ENCODE data around the gene STRN. TPM values are rescaled to one million over a fixed set of nuclear protein-coding genes. Genes with fewer than 3 reads are reported as not detected.

The STRN gene
- total and polyA plus RNA-seq, 2 of the 13 experiments (the other 11 are each of a cell fraction or from before 2014, with no cell fraction given) = 10.4 to 19.3 TPM

GRCh38 chr2:36843838-36844237 lies 122.5 kb downstream of the STRN start:
- Histone ChIP-seq H3K9ac (ENCODE audit: insufficient read depth, low read depth, low read length) (no peak overlapping the region), H3K4me1 (ENCODE audit: insufficient read depth, low read length) (no peaks in the 10 kb centered on the region), H3K36me3 (replicated peaks in 1 of 2; ENCODE audit: control insufficient read depth in 1 of 2, insufficient read depth in 2 of 2, low read length in 2 of 2) (peaks cover 0 to under 1% of the 10 kb centered on the region in 2 experiments; a peak in 1 of 5 replicates), H4K20me1 (ENCODE audit: insufficient read depth, low read length) (no peaks in the 10 kb centered on the region), H3K9me3 (ENCODE audit: low read length) (no peaks in the 10 kb centered on the region), H3K27ac (ENCODE audit: extremely low read length, insufficient read depth, low read length) (no peak overlapping the region), H3K4me2 (ENCODE audit: low read depth, low read length) (no peak overlapping the region), H3K4me3 (replicated peaks in 1 of 3; ENCODE audit: insufficient read depth in 1 of 3, low read depth in 2 of 3, low read length in 3 of 3) (no peak overlapping the region), H2AFZ (ENCODE audit: low read length) (no peak overlapping the region), H3K27me3 (ENCODE audit: control insufficient read depth in 1 of 2, insufficient read depth in 2 of 2, low read length in 2 of 2) (no peaks in the 10 kb centered on the region), H3K79me2 (ENCODE audit: insufficient read depth, low read length) (no peaks in the 10 kb centered on the region)
- in situ Hi-C loops (cut with HindIII; ENCODE audit: extremely low pct_ligation_motif_present, low pct_unique_long_range_greater_than_20kb) = no loop called here
- ChIA-PET CTCF (ENCODE audit: low intra/inter-chr PET ratio, low total read pairs) (no interaction called here), POLR2A (no interaction called here)
- intact Hi-C loops (cut with micrococcal nuclease; ENCODE audit: unreplicated experiment) = no loop called here
- FAIRE-seq (no peak), DNase-seq (ENCODE audit: low spot score) (no peak), ATAC-seq (no peak)
- no TSS peak for BruUV-seq (replicated peaks)
- no peak for TF ChIP-seq ERF (CRISPR knock-in tag; IDR thresholded peaks at IDR 0.05)
- TF ChIP-seq ZNF451 (CRISPR knock-in tag; IDR thresholded peaks at IDR 0.05) = no peak
- no peak for TF ChIP-seq SNAPC5 (CRISPR knock-in tag; IDR thresholded peaks at IDR 0.05; ENCODE audit: borderline replicate concordance)
- no peak for TF ChIP-seq GRHL1 (CRISPR knock-in tag; conservative IDR thresholded peaks at IDR 0.05)
- no peak for TF ChIP-seq ZZZ3 (CRISPR knock-in tag; IDR thresholded peaks at IDR 0.05; ENCODE audit: borderline replicate concordance)
- TF ChIP-seq ZNF530 (CRISPR knock-in tag; IDR thresholded peaks at IDR 0.05; ENCODE audit: low read depth) = no peak
- no peak for TF ChIP-seq TEF (CRISPR knock-in tag; IDR thresholded peaks at IDR 0.05)
- no peak for TF ChIP-seq JUNB (CRISPR knock-in tag; IDR thresholded peaks at IDR 0.05; ENCODE audit: borderline replicate concordance)
- no peak for TF ChIP-seq PTBP1 (IDR thresholded peaks at IDR 0.05; ENCODE audit: low read depth, low read length, poor library complexity, severe bottlenecking)
- TF ChIP-seq ZNF33B (CRISPR knock-in tag; IDR thresholded peaks at IDR 0.05) = no peak
- no peak for TF ChIP-seq ZNF703 (CRISPR knock-in tag; IDR thresholded peaks at IDR 0.05; ENCODE audit: borderline replicate concordance)
- no peak for TF ChIP-seq MYC (CRISPR knock-in tag; IDR thresholded peaks at IDR 0.05; ENCODE audit: borderline replicate concordance)
- TF ChIP-seq ZNF569 (CRISPR knock-in tag; IDR thresholded peaks at IDR 0.05; ENCODE audit: borderline replicate concordance) = no peak
- no peak for TF ChIP-seq USF2 (IDR thresholded peaks at IDR 0.05; ENCODE audit: low read depth, low read length)
- TF ChIP-seq USF2 (CRISPR knock-in tag; IDR thresholded peaks at IDR 0.05; ENCODE audit: borderline replicate concordance) = no peak
- no peak for TF ChIP-seq SETDB1 (CRISPR knock-in tag; IDR thresholded peaks at IDR 0.05; ENCODE audit: borderline replicate concordance)
- no peak for TF ChIP-seq NR0B2 (CRISPR knock-in tag; IDR thresholded peaks at IDR 0.05)
